Tongue (tissue), 2 donors: ENCODE results near the gene MIER2. TPM values are rescaled to one million over a fixed set of nuclear protein-coding genes. Genes with fewer than 3 reads are reported as not detected.

Experiments used
- DNase-seq: peaks from one replicate; pipeline ENCODE4 v3.0.0-alpha.2; 2015
- total RNA-seq: library from RNA; depleted of rRNA; stranded (reverse); fragments of >200 nt; gene quantifications from one replicate; pipeline ENCODE4 v1.2.3, GENCODE V29; 2014

Gene MIER2
- total RNA-seq, 1 donor from 2014 or later: 9.2 TPM

DNA sequence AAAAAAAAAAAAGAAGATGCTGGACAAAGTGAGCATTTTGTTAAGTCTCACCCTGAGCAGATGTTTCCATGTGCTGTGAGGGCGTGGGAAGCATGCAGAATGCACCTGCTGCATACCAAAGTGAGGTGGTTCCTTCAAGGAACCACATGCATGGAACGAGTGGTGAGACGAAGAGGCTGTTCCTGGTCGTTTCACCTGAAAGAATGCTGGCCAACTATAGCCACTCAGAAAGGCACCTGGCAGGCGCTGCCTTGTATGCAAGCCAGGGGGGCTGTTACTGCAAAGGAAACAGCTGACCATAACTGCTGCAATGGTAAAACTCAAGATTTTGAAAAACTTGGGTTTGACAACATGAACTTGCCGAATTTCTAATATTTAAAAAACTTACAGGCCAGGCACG is 14.7 kb downstream of the MIER2 start:
- no peak for DNase-seq

- DNase-seq: no peak
Measured at GRCh38 chr19:328025-328505, 16.5 kb downstream of the MIER2 start.

- no peak for DNase-seq
Measured at GRCh38 chr19:327291-328024, 17.1 kb downstream of the MIER2 start.

- DNase-seq: no peak
Measured at GRCh38 chr19:326871-327270, 17.7 kb downstream of the MIER2 start.

GRCh38 chr19:325937-326565 is 18.5 kb downstream of the MIER2 start:
- no peak for DNase-seq

- no peak for DNase-seq
Measured at GRCh38 chr19:325173-325936, 19.2 kb downstream of the MIER2 start.

- no peak for DNase-seq
Measured at GRCh38 chr19:324716-325115, 19.9 kb downstream of the MIER2 start.

DNA sequence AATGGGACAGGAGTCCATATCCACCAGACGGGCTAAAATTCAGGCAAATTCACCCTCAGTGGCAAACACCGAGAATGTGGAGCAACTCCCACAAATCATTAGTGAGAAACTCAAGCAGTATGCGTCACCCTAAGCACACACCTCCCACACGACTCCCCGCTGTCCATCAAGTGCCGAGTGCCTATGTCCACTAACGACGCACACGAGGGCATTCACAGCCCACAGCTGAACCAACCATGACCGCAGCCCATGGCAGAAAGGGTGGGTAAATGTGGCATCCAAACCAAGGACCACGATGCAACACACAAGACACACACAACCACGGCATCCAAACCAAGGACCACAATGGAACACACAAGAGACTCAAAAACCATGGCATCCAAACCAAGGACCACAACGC is 22.0 kb downstream of the MIER2 start:
- DNase-seq: no peak

DNA sequence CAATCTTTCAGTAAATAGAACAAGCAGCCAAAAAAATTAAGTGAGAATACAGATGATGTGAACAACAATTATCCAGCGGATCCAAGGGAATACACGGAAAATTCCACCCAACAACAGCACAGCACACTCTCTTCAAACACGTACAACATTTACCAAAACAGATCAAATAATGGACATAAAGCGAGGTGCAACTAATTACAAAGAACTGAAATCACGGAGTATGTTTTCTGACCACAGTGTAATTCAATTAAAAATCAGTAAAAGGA is 26.2 kb downstream of the MIER2 start:
- no peak for DNase-seq

DNA sequence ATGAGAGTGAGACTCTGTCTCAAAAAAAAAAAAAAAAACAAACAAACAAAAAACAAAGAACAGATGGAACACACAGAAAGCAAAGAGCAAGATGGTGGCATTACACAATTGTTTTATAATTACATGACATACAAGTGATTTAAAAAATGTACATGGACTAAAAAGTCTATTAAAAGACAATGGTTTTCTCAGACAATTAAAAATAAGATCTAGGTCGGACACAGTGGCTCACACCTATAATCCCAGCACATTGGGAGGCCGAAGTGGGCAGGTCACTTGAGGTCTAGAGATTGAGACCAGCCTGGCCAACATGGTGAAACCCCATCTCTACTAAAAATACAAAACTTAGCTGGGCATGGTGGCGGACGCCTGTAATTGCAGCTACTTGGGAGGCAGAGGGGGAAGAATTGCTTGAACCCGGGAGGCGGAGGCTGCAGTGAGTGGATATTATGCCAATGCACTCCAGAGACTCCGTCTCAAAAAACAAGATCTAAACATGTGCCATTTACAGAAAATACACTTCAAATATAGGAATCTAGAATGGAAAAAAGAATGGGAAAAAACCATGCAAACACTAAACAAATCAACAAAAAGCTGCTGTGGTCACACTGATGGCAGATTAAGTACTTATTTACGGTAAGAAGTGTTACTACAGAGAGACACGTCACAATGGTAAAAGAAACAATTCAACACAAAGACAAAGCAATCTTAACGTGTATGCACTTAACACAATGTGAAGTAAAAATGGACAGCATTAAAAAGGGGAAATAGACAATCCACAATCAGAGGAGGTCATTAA is 26.7 kb downstream of the MIER2 start:
- DNase-seq: no peak

DNA sequence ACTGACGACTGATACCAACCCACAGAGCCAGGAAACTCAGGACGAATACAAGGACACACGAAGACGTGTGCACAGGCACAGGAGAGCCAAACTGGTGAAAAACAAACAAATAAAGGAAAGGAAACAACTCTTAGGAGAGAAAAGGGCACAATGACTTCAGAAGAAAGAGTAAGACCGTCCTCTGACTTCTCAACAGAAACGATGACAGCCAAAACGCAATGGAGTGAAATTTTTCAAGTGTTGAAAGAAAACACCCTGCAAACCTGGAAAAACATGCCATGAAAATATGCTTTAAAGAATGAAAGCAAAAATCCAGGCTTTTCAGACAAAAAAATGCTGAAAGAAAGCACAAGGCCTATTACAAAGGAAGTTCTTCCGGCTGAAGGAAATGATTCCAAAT is 28.8 kb downstream of the MIER2 start:
- DNase-seq: no peak

DNA sequence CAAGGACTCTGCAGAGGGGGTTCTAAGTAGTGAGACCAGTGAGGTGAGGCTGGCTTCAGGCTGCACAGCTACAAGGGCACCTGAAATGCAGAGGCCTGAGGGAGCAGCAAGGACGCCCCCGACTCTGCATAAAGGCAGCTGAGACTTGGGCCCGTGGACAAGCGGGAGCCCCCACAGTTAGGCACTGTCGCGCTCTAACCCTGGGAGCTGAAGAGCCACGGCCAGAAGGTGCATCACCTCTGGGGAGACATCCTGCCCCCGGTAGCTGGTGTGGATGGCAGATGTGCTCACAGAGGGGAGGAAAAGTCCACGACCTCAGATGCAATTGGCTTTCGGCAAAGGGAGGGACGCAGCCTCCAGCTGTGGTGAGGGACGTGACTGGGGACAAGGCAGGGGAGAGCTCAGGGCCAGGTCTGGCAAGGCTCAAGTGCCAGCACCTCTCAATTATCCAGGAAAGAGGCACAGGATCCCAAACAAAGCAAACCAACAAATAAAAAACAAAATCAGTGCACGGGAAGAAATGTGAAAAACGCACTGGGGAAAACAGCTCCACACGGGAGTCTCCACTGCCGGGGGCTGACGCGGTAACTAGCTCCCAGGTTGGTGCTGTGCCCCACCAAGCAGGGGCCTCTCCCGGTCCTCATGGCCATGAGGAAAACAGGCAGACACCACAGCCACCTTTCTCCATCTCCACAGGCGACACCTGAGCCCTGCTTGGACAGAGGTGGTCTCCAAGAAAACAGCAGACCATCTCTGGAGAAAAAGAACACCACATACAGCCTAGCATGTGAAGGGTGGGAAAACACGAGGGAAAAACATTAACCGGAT is 30.4 kb downstream of the MIER2 start:
- no peak for DNase-seq

- no peak for DNase-seq
Measured at GRCh38 chr19:313169-313987, 31.2 kb downstream of the MIER2 start.

GRCh38 chr19:311813-312261 is 32.8 kb downstream of the MIER2 start:
- DNase-seq: no peak

DNA sequence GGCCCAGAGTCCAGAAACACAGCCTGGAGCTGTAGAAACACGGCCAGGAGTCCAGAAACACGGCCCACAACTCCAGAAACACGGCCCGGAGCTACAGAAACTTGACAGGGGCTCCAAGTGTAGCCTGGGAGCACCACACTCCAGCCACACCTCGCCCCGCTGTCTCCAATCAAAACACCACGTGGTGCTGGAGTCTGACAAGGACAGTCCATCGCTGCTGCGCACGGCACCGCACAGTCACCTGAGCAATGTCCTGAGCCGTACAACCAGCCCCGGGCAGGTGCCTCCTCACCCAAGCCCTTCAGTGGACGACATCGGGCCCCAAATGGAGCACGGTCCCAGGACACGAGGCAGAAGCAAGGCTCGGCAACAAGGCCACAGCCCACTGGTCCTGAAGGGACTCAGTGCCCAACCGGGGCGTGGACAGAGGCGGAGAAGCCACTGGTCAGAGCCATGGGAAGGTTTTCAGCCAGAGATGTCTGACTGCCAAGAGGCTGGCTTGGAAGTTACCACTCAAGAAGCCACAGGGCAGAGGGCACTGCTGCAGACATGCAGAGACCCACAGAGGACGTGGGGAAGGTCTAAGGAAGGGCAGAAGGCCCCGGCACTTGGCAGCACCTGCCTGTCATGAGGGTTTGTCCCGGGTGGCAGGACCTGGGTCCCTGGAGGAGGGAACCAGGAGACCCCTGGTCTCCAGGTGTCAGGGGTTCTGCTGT is 33.7 kb downstream of the MIER2 start:
- DNase-seq: no peak

DNA sequence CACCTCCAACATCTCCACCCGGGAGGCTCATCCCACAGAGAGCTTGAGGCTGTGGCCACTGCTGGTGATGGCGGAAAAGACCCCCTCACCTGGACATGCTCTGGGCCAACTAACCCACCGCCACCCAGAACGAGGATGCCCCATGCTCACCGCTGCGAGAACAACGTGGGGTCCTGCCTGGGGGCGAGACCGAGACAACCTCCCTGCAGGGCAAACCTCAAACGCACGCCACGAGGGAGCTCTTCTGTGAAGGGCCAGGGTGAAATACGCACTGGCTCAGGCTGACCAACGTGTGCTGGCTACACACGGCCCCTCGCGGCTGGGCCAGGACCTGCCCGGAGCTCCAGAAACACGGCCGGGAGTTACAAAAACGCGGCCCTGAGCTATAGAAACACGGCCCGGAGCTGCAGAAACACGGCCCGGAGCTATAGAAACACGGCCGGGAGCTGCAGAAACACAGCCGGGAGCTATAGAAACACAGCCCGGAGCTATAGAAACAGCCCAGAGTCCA is 34.4 kb downstream of the MIER2 start:
- DNase-seq: peak; percentile 65

DNA sequence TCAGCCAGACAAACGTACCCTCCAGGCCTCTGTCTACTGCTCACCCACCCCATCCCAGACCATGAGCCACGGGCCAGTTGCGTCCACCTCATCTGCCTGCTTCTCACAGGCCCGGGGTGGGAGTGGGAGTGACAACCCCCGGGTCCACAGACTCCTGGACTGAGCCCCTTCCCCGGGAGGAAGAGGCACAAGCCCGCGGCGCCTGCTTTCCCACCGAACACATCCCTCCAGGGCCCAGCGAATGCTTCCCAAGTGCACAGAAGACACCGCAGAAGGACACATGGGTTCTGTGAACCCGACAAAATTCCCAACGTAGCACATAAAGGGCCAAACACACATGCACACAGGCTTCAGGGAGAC is 35.4 kb downstream of the MIER2 start:
- no peak for DNase-seq

GRCh38 chr19:308471-309205 is 36.0 kb downstream of the MIER2 start:
- no peak for DNase-seq

DNA sequence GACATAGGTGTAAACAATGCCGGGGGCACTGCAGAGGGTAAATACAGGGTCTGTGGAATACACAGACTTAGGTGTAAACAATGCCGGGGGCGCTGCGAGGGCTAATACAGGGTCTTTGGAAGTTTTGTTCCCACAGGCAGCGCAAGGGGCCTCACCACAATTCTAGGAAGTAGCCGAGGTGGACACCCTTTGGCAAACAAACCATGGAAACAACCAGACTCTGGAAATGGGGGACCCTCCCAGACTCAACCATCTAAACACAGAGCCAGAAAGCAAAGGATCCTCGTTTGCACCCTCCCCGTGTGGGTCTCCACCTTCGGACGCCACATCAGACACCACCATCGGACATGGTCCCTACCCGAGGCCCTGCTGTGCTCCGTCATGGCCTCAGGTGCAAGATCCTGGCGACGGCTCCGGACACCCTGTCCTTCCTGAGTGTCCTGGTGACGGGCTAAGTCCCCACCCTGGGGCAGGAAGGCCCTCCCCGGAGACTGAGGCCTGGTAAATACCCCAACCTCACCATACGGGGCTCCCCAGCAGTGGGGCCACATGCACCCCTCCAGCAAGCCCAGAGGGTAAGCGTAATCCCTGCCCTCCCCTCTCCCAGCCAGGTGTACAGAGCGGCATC is 36.7 kb downstream of the MIER2 start:
- DNase-seq: no peak
